Sigmoid colon (tissue), 3 donors: ENCODE data around the gene SP2.

Experiments
- CTCF ChIP-seq, 4 experiments: fragments of 450-650 bp in 3 of 4; fragments of 200-600 bp in 1 of 4; IDR thresholded peaks; one replicate each; pipeline ENCODE4 v1.5.1; 2016 to 2019; ENCODE audit warnings: antibody characterized with exemption in 4 of 4, mild to moderate bottlenecking in 3 of 4, moderate library complexity in 2 of 4
- POLR2A ChIP-seq, 2 donors: fragments of 450-650 bp; IDR thresholded peaks; one replicate each; pipeline ENCODE4 v1.6.1; 2016; ENCODE audit warnings: antibody characterized with exemption in 2 of 2, mild to moderate bottlenecking in 2 of 2, moderate library complexity in 2 of 2

DNA sequence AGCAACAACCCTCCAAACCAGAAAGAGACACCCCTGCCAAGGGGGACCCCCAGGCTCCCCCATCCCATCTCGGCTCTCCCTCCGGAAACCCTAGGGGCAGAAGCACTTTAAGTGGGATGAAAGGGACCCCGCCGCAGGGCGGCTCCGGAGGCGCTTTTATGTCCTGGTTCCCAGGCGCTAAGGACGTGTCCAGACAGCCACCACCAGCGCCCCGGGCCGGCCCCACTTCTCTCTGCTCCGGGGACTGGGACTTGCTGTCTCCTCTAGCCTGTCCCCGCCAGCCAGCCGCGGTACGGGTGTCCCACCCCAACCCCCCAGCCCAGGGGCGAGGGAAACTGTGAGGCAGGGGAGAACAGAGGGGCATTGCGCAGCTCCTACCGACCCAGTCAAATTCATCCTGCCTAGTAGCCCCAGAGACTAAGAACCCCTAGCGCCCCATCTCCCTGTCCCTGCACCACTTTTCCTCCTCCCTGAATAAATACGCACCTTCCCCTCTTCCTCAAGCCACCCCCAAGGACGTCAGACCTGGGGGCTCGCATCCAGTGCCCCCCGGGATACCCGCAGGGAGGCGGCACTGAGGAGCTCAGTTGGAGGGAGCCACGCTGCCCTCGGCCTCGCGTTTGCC is 49.2 kb upstream of the SP2 start:
- TF ChIP-seq CTCF (IDR thresholded peaks at IDR 0.05) (no peak), POLR2A (IDR thresholded peaks at IDR 0.05) (no peak)
